Suprapubic skin (tissue), 4 donors: ENCODE results near the gene MUC16. TPM values are rescaled to one million over a fixed set of nuclear protein-coding genes. Genes with fewer than 3 reads are reported as not detected.
"Not testable (repeated sequence)": the region's sequence is repeated elsewhere in the genome, so short reads cannot be mapped to it uniquely, and the experiment has no call there.

ENCODE experiments used
- DNase-seq, 2 donors: peaks; one replicate each; pipeline ENCODE4 v3.0.0-alpha.2; 2019; ENCODE audit warnings: low spot score in 2 of 2
- H3K27ac ChIP-seq: fragments of 200-600 bp; sonication (generic); one replicate; pipeline ENCODE4 v1.5.1; 2019
- H3K27me3 ChIP-seq: fragments of 200-600 bp; sonication (generic); one replicate; pipeline ENCODE4 v1.5.1; 2019
- H3K36me3 ChIP-seq: fragments of 200-600 bp; sonication (generic); one replicate; pipeline ENCODE4 v1.5.1; 2019
- H3K4me1 ChIP-seq: fragments of 200-600 bp; sonication (generic); one replicate; pipeline ENCODE4 v1.5.1; 2019
- H3K4me3 ChIP-seq: fragments of 200-600 bp; sonication (generic); one replicate; pipeline ENCODE4 v1.5.1; 2019; ENCODE audit warnings: mild to moderate bottlenecking
- H3K9me3 ChIP-seq: fragments of 200-600 bp; sonication (generic); one replicate; pipeline ENCODE4 v1.5.1; 2019
- CTCF ChIP-seq, 2 donors: fragments of 200-600 bp in 1 of 2; fragments of 450-650 bp in 1 of 2; sonication (generic) in 1 of 2; IDR thresholded peaks; one replicate each; pipeline ENCODE4 v1.5.1; 2016 to 2019; ENCODE audit warnings: antibody characterized with exemption in 2 of 2, mild to moderate bottlenecking in 1 of 2, moderate library complexity in 1 of 2
- EP300 ChIP-seq: sonication (generic); formaldehyde crosslinking; IDR thresholded peaks from one replicate; pipeline ENCODE4 v1.6.1; 2017; ENCODE audit warnings: antibody characterized with exemption
- POLR2A ChIP-seq, 2 donors: fragments of 450-650 bp; IDR thresholded peaks; one replicate each; pipeline ENCODE4 v1.6.1; 2017; ENCODE audit warnings: antibody characterized with exemption in 2 of 2, mild to moderate bottlenecking in 2 of 2, moderate library complexity in 2 of 2
- POLR2AphosphoS5 ChIP-seq, 3 donors: sonication (generic); formaldehyde crosslinking; IDR thresholded peaks; one replicate each; pipeline ENCODE4 v1.6.1; 2017; ENCODE audit warnings: antibody characterized with exemption in 3 of 3
- WGBS: methylation state at CpG from one replicate; pipeline ENCODE4 v1.1.5; 2018; 5-methylcytosine and 5-hydroxymethylcytosine counted together
- total RNA-seq, 4 donors: library from RNA; depleted of rRNA; stranded (reverse); fragments of >200 nt; gene quantifications; one replicate each; pipeline ENCODE4 v1.1.0, GENCODE V29; 2016

Gene MUC16
- total RNA-seq: under 1 TPM; under 0.01 to 0.91 (median 0.21) TPM

- Histone ChIP-seq H3K4me1 (peaks cover 7% of the 10 kb centered on the region), H3K36me3 (no peaks in the 10 kb centered on the region), H3K4me3 (peak within 1 kb of the TSS; percentile 17), H3K27ac (no peak within 1 kb of the TSS), H3K27me3 (peaks cover 22% of the 10 kb centered on the region), H3K9me3 (no peaks in the 10 kb centered on the region)
- WGBS: 36% methylated on average over 7 of the region's 20 CpGs
- TF ChIP-seq POLR2AphosphoS5 (IDR thresholded peaks at IDR 0.05) (no peak), POLR2A (IDR thresholded peaks at IDR 0.05) (no peak), CTCF (IDR thresholded peaks at IDR 0.05) (no peak), EP300 (no peak)
- no peak for DNase-seq
These were observed at the start of gene MUC16 for GRCh38 chr19:9009935-9010651. TSS of gene MUC16 (minus strand) at chr19:9010409.

- WGBS: 50% methylated on average over 12 of the region's 12 CpGs
- H3K27ac ChIP-seq: no peak overlapping the region
- no peaks in the 10 kb centered on the region for H3K9me3 ChIP-seq
- DNase-seq: no peak
- TF ChIP-seq EP300: no peak
- TF ChIP-seq CTCF (IDR thresholded peaks at IDR 0.05): no peak
- no peak for TF ChIP-seq POLR2A (IDR thresholded peaks at IDR 0.05)
- no peak for TF ChIP-seq POLR2AphosphoS5 (IDR thresholded peaks at IDR 0.05)
- H3K36me3 ChIP-seq: no peaks in the 10 kb centered on the region
- peaks cover 3% of the 10 kb centered on the region for H3K27me3 ChIP-seq
- no peak overlapping the region for H3K4me3 ChIP-seq
- H3K4me1 ChIP-seq: no peaks in the 10 kb centered on the region
These were observed 48.9 kb upstream of the MUC16 start for GRCh38 chr19:9058905-9059667.

- Histone ChIP-seq H3K9me3 (no peaks in the 10 kb centered on the region), H3K4me1 (no peaks in the 10 kb centered on the region), H3K27ac (no peak overlapping the region), H3K4me3 (no peak overlapping the region), H3K36me3 (no peaks in the 10 kb centered on the region), H3K27me3 (peaks cover 3% of the 10 kb centered on the region)
- DNase-seq: no peak
- WGBS: 78% methylated on average over 4 of the region's 4 CpGs
- no peak for TF ChIP-seq EP300
- TF ChIP-seq POLR2AphosphoS5 (IDR thresholded peaks at IDR 0.05): no peak
These were observed 47.5 kb upstream of the MUC16 start for GRCh38 chr19:9057505-9058258.

GRCh38 chr19:9056131-9056530 lies 45.9 kb upstream of the MUC16 start:
- H3K36me3 ChIP-seq, H3K27ac ChIP-seq, H3K27me3 ChIP-seq, H3K4me1 ChIP-seq, H3K4me3 ChIP-seq, DNase-seq, H3K9me3 ChIP-seq: not testable (repeated sequence)
- 95% methylated on average over 9 of the region's 9 CpGs for WGBS

GRCh38 chr19:9054765-9055164 lies 44.6 kb upstream of the MUC16 start:
- Histone ChIP-seq H3K36me3 (no peaks in the 10 kb centered on the region), H3K9me3 (no peaks in the 10 kb centered on the region), H3K4me1 (no peaks in the 10 kb centered on the region), H3K27ac (peak overlapping the region; percentile 45), H3K4me3 (no peak overlapping the region), H3K27me3 (peaks cover 3% of the 10 kb centered on the region)
- no peak for TF ChIP-seq EP300
- no peak for TF ChIP-seq POLR2A (IDR thresholded peaks at IDR 0.05)
- no peak for TF ChIP-seq CTCF (IDR thresholded peaks at IDR 0.05)
- no peak for TF ChIP-seq POLR2AphosphoS5 (IDR thresholded peaks at IDR 0.05)
- 13% methylated on average over 8 of the region's 8 CpGs for WGBS
- DNase-seq: no peak

- H3K4me1 ChIP-seq: no peaks in the 10 kb centered on the region
- no peaks in the 10 kb centered on the region for H3K9me3 ChIP-seq
- no peak overlapping the region for H3K27ac ChIP-seq
- H3K27me3 ChIP-seq: peaks cover 3% of the 10 kb centered on the region
- H3K36me3 ChIP-seq: no peaks in the 10 kb centered on the region
- no peak overlapping the region for H3K4me3 ChIP-seq
- WGBS: 69% methylated on average over 8 of the region's 8 CpGs
- no peak for DNase-seq
- TF ChIP-seq EP300 (no peak), POLR2AphosphoS5 (IDR thresholded peaks at IDR 0.05) (no peak), CTCF (IDR thresholded peaks at IDR 0.05) (no peak)
These were observed 44.0 kb upstream of the MUC16 start for GRCh38 chr19:9054207-9054606.

- H3K27ac ChIP-seq, H3K27me3 ChIP-seq, H3K36me3 ChIP-seq, H3K9me3 ChIP-seq, H3K4me3 ChIP-seq, DNase-seq, H3K4me1 ChIP-seq: not testable (repeated sequence)
- 98% methylated on average over 6 of the region's 6 CpGs for WGBS
These were observed 43.5 kb upstream of the MUC16 start for GRCh38 chr19:9053674-9054073.
